Activated B cell treated with CpG ODN at 0.5 μM for 24 hours (primary cell): ENCODE data around the gene ZNF552. TPM values are rescaled to one million over a fixed set of nuclear protein-coding genes. Genes with fewer than 3 reads are reported as not detected.
"Not testable (repeated sequence)": the region's sequence is repeated elsewhere in the genome, so short reads cannot be mapped to it uniquely, and the experiment has no call there.

Experiments used
- ATAC-seq: fragments of 200-7000 bp; cut with Tn5 transposase; one replicate; pipeline ENCODE4 v1.10.0; 2021; ENCODE audit warnings: low read depth, mild to moderate bottlenecking, moderate library complexity
- CTCF ChIA-PET: fragments of 350-600 bp; sonication (Branson Sonifier 250); formaldehyde crosslinking; loops from one replicate; lab custom pipeline; 2021; ENCODE audit warnings: antibody characterized with exemption; lab: Charles Lee
- POLR2A ChIA-PET: fragments of 350-600 bp; sonication (Branson Sonifier 250); formaldehyde crosslinking; loops from one replicate; lab custom pipeline; 2021; ENCODE audit warnings: antibody characterized with exemption; lab: Charles Lee
- DNase-seq: peaks from one replicate; pipeline ENCODE4 v3.0.0; 2022
- H3K27ac Mint-ChIP-seq: one replicate; pipeline ENCODE4 v1.8.0; 2020; ENCODE audit warnings: mixed read lengths
- H3K27me3 Mint-ChIP-seq: one replicate; pipeline ENCODE4 v1.8.0; 2021; ENCODE audit warnings: mixed read lengths
- H3K36me3 Mint-ChIP-seq: one replicate; pipeline ENCODE4 v1.8.0; 2021; ENCODE audit warnings: low read depth, mixed read lengths
- H3K4me1 Mint-ChIP-seq: one replicate; pipeline ENCODE4 v1.8.0; 2021; ENCODE audit warnings: mixed read lengths
- H3K4me3 Mint-ChIP-seq: one replicate; pipeline ENCODE4 v1.8.0; 2020; ENCODE audit warnings: mild to moderate bottlenecking, mixed read lengths
- H3K9me3 Mint-ChIP-seq: one replicate; pipeline ENCODE4 v1.8.0; 2020; ENCODE audit warnings: mixed read lengths
- CTCF ChIP-seq: fragments of 200-600 bp; IDR thresholded peaks from one replicate; pipeline ENCODE4 v1.8.0; 2022; ENCODE audit warnings: antibody characterized with exemption, mild to moderate bottlenecking
- intact Hi-C: fragments of 100-400 bp; cut with micrococcal nuclease; formaldehyde crosslinking; loops from one replicate; pipeline ENCODE4 v1.15.1; 2024
- total RNA-seq: library from RNA; stranded (reverse); gene quantifications from 2 replicates; pipeline ENCODE4 v1.2.3, GENCODE V29; 2022

Gene ZNF552
- total RNA-seq, 1 donor from 2014 or later: 15.6 TPM

DNA sequence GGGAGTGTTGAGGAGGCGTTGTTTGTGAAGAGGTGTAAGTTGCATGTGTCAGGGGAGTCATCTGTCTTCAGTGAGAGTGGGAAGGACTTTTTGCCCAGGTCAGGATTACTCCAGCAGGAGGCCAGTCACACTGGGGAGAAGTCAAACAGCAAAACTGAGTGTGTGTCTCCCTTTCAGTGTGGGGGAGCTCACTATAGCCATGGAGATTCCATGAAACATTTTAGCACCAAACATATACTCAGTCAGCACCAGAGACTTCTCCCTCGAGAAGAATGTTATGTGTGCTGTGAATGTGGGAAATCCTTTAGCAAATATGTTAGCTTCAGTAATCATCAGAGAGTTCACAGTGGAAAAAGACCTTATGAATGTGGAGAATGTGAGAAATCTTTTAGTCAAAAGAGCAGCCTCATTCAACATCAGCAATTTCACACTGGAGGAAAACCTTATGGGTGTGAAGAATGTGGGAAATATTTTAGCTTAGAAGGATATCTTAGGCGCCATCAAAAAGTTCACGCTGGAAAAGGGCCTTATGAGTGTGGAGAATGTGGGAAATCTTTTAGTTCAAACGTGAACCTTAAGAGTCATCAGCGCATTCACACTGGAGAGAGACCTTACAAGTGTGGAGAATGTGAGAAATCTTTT is 26.5 kb upstream of the ZNF552 start:
- H3K4me1 Mint-ChIP-seq: peaks cover 2% of the 10 kb centered on the region
- intact Hi-C loops: no loop called here
- no peak overlapping the region for H3K4me3 Mint-ChIP-seq
- no peak overlapping the region for H3K27ac Mint-ChIP-seq
- ATAC-seq (no peak), DNase-seq (no peak)
- peaks cover 66% of the 10 kb centered on the region for H3K36me3 Mint-ChIP-seq
- no peaks in the 10 kb centered on the region for H3K9me3 Mint-ChIP-seq
- TF ChIP-seq CTCF: no peak
- ChIA-PET POLR2A (no interaction called here), CTCF (no interaction called here)
- no peaks in the 10 kb centered on the region for H3K27me3 Mint-ChIP-seq

DNA sequence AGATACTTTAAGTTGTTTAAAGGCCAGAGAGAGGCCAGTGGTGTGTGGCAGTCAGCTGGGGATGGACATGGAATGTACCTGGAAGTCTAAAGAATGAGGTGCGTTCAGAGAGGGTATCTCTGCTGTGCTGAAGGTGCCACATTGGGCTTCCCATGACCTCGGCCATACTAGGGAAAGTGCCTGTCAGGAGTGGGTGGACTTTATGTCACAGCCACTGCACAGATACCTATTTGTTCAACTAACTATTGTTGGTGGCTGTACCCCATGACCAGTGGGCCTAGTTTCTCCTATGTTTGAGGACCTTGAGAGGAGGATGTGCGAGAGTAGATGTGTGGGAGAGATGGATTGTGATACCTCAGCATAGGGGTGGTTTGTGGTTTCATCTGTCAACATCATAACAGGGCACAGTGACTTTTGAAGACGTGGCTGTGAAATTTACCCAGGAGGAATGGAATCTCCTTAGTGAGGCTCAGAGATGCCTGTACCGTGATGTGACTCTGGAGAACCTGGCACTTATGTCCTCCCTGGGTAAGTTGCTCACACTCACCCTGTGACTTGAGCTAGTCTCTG is 24.0 kb upstream of the ZNF552 start:
- intact Hi-C loops: not testable (repeated sequence)

DNA sequence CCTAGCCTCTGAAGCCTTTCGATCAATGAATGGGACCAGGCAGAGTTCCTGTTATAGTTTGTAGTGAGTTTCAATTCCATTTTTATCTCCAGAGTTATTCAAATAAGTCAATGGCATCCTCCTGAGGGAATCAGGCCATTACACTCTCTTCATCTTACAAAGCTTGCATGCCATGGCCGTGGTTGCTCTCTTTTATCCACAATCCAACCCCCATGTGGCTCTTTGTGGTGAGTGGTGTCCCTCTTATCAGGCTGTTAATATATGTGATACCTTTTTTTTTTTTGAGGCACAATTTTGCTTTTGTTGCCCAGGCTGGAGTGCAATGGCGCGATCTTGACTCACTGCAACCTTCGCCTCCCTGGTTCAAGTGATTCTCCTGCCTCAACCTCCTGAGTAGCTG is 22.3 kb upstream of the ZNF552 start:
- H3K9me3 Mint-ChIP-seq, H3K4me1 Mint-ChIP-seq, intact Hi-C loops, ATAC-seq, H3K27ac Mint-ChIP-seq, H3K4me3 Mint-ChIP-seq, POLR2A ChIA-PET, H3K27me3 Mint-ChIP-seq, DNase-seq: not testable (repeated sequence)
- H3K36me3 Mint-ChIP-seq: peaks cover 43% of the 10 kb centered on the region
- CTCF ChIA-PET: interaction anchor here (0.7 kb wide), 1 partner anchor 17 kb away, joined by 3 read pairs; no protein-coding TSS in a partner anchor

More for the DNA sequence above, 24.0 kb upstream of the ZNF552 start:
- H3K27ac Mint-ChIP-seq, DNase-seq, H3K4me3 Mint-ChIP-seq, POLR2A ChIA-PET, H3K9me3 Mint-ChIP-seq, H3K27me3 Mint-ChIP-seq, CTCF ChIA-PET, H3K4me1 Mint-ChIP-seq, ATAC-seq: not testable (repeated sequence)
- H3K36me3 Mint-ChIP-seq: peaks cover 51% of the 10 kb centered on the region

DNA sequence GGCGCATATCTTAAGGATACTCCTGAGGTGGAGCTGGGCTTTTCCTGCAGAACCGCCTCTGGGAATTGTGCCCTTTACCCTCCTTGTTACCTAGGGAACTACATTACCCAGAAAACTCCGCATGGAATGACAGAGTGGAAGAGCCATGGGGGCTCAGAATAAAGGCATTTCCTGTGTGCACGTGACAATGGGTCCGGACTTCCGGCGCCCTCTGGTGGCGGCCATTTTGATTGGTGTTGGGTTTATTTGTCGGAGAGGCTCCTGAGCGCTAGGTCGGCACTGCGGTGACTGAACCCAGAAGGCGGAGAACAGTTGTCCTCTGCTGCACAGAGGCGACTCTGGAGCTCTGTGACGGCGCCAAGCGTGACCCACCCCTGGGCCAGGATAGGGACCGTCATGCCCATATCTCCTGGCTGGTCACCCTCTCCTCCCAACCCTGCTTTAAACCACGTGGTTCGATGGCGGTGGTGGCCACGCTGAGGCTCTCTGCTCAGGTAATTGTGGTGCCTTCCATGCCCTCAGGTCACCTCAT is 15.4 kb upstream of the ZNF552 start, which contains the start of gene ZNF587B:
TSS of gene ZNF587B (plus strand) at position 229 of the 532 bp plus-strand sequence. CDS start at position 459, 230 bp downstream.
- H3K9me3 Mint-ChIP-seq: no peaks in the 10 kb centered on the region
- no peak within 1 kb of the TSS for H3K4me3 Mint-ChIP-seq
- no peak within 1 kb of the TSS for H3K27ac Mint-ChIP-seq
- peaks cover 5% of the 10 kb centered on the region for H3K4me1 Mint-ChIP-seq
- ATAC-seq: no peak
- peaks cover 39% of the 10 kb centered on the region for H3K36me3 Mint-ChIP-seq
- ChIA-PET CTCF (interaction anchor here (0.6 kb wide), 1 partner anchor 83 kb away, joined by 3 read pairs; the partner anchor contains the start of gene ZNF776), POLR2A (interaction anchor here (1.2 kb wide), 1 partner anchor 11 kb away, joined by 3 read pairs; no protein-coding TSS in a partner anchor)
- no peaks in the 10 kb centered on the region for H3K27me3 Mint-ChIP-seq
- TF ChIP-seq CTCF: no peak
- intact Hi-C loops: no loop called here
- DNase-seq: no peak

DNA sequence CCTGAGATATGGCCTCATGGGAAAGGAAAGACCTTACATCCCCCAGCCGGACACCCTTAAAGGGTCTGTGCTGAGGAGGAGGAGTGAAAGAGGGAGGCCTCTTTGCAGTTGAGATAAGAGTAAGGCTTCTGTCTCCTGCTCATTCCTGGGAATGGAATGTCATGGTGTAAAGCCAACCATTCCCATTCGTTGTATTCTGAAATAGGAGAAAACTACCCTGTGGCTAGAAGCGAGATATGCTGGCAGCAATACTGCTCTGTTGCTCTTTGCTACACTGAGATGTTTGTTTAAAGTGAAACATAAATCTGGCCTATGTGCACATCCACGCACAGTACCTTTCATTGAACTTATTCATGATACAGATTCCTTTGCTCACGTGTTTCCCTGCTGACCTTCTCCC is 14.6 kb upstream of the ZNF552 start:
- ATAC-seq (no peak), DNase-seq (no peak)
- no peak overlapping the region for H3K27ac Mint-ChIP-seq
- peaks cover 8% of the 10 kb centered on the region for H3K4me1 Mint-ChIP-seq
- H3K36me3 Mint-ChIP-seq: peaks cover 43% of the 10 kb centered on the region
- ChIA-PET POLR2A (interaction anchor here (1.2 kb wide), 1 partner anchor 10 kb away, joined by 3 read pairs; no protein-coding TSS in a partner anchor), CTCF (interaction anchor here (0.6 kb wide), 1 partner anchor 83 kb away, joined by 3 read pairs; the partner anchor contains the start of gene ZNF776)
- H3K27me3 Mint-ChIP-seq: no peaks in the 10 kb centered on the region
- no peaks in the 10 kb centered on the region for H3K9me3 Mint-ChIP-seq
- TF ChIP-seq CTCF: no peak
- intact Hi-C loops: no loop called here
- H3K4me3 Mint-ChIP-seq: no peak overlapping the region

DNA sequence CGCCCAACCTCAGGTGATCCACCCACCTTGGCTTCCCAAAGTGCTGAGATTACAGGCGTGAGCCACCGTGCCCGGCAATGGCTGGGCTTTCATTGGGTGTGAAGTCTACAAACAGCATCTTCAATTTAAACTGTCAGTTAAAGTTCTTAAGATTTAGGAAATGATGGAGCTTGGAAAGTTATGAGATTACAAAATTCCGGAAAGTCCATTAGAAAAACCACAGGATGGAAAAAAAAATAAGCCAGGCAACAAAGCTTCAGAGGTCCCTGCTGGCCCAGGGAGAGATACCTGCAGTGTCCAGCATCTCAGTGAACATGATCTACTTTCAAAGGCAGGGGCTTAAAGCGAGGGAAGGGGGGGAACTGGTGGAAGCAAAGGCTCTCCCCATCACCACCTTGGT is 10.8 kb upstream of the ZNF552 start:
- Mint-ChIP-seq H3K27ac (no peak overlapping the region), H3K27me3 (no peaks in the 10 kb centered on the region), H3K9me3 (no peaks in the 10 kb centered on the region), H3K4me3 (no peak overlapping the region), H3K4me1 (peaks cover 31% of the 10 kb centered on the region), H3K36me3 (peaks cover 45% of the 10 kb centered on the region)
- CTCF ChIA-PET: no interaction called here
- POLR2A ChIA-PET: no interaction called here
- ATAC-seq (no peak), DNase-seq (no peak)
- intact Hi-C loops: no loop called here
- TF ChIP-seq CTCF: no peak

- H3K4me1 Mint-ChIP-seq: peaks cover 44% of the 10 kb centered on the region
- intact Hi-C loops, H3K27me3 Mint-ChIP-seq, H3K27ac Mint-ChIP-seq, POLR2A ChIA-PET, ATAC-seq, H3K9me3 Mint-ChIP-seq, H3K4me3 Mint-ChIP-seq, CTCF ChIA-PET, DNase-seq: not testable (repeated sequence)
- H3K36me3 Mint-ChIP-seq: peaks cover 40% of the 10 kb centered on the region
Measured at GRCh38 chr19:57823608-57824007, 8.9 kb upstream of the ZNF552 start.

DNA sequence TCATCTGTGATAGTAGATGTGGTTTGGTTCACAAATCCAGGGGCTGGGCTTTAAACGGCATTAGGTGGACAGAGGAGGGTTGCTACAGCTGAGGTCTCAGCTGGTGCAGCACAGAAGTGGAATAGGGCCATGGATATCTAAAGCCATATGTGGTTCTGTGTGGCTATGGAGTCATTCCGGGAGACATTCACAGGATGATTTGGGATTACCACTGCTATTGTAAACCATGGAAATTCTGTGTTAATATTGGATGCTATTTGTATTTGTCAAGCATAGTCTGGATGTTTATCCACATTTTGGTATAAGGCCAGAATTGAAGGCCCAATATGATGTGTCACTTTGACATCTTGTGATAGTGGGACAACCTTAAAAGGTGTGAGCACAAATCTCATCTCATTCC is 8.4 kb upstream of the ZNF552 start:
- not testable (repeated sequence) for ATAC-seq
- peaks cover 40% of the 10 kb centered on the region for H3K36me3 Mint-ChIP-seq

More for the DNA sequence above, 8.4 kb upstream of the ZNF552 start:
- H3K27ac Mint-ChIP-seq, intact Hi-C loops, H3K9me3 Mint-ChIP-seq, DNase-seq, H3K27me3 Mint-ChIP-seq, POLR2A ChIA-PET, H3K4me3 Mint-ChIP-seq, CTCF ChIA-PET: not testable (repeated sequence)
- peaks cover 47% of the 10 kb centered on the region for H3K4me1 Mint-ChIP-seq
